Osteoblast (primary cell): ENCODE measurements around the gene KBTBD13. TPM values are rescaled to one million over a fixed set of nuclear protein-coding genes. Genes with fewer than 3 reads are reported as not detected.

ENCODE experiments used
- DNase-seq: peaks from one replicate; pipeline ENCODE4 v3.0.0; 2011; ENCODE audit warnings: low spot score, mixed read lengths; ENCODE audit not compliant: insufficient read length; ENCODE audit errors: missing footprints
- H2AFZ ChIP-seq: 2 replicates; pipeline ENCODE4 v1.6.0; 2011; ENCODE audit warnings: mild to moderate bottlenecking, low read length
- H3K27ac ChIP-seq: 2 replicates; pipeline ENCODE4 v1.5.1; 2011; ENCODE audit warnings: mild to moderate bottlenecking, low read depth, low read length, moderate library complexity
- H3K27me3 ChIP-seq: 2 replicates; pipeline ENCODE4 v1.6.0; 2012; ENCODE audit warnings: mild to moderate bottlenecking, control low read depth, inconsistent platforms, low read length, moderate library complexity; ENCODE audit not compliant: insufficient read depth
- H3K36me3 ChIP-seq: 2 replicates; pipeline ENCODE4 v1.5.1; 2011; ENCODE audit warnings: mild to moderate bottlenecking, low read length, control low read depth, moderate library complexity; ENCODE audit not compliant: insufficient read depth
- H3K4me1 ChIP-seq: 2 replicates; pipeline ENCODE4 v1.5.1; 2011; ENCODE audit warnings: mild to moderate bottlenecking, low read length, control low read depth, moderate library complexity; ENCODE audit not compliant: insufficient read depth
- H3K4me2 ChIP-seq: 2 replicates; pipeline ENCODE4 v1.6.0; 2011; ENCODE audit warnings: mild to moderate bottlenecking, low read length; ENCODE audit not compliant: insufficient read depth
- H3K4me3 ChIP-seq: fragments of 200-600 bp; sonication (generic); 3 replicates; pipeline ENCODE4 v1.5.1; 2012; ENCODE audit warnings: mild to moderate bottlenecking, low read length, inconsistent platforms; ENCODE audit not compliant: insufficient read depth
- H3K79me2 ChIP-seq: 2 replicates; pipeline ENCODE4 v1.6.0; 2012; ENCODE audit warnings: mild to moderate bottlenecking, low read length, control low read depth, inconsistent platforms; ENCODE audit not compliant: insufficient read depth
- H3K9me3 ChIP-seq: 2 replicates; pipeline ENCODE4 v1.5.1; 2011; ENCODE audit warnings: low read depth, low read length, control low read depth
- H4K20me1 ChIP-seq: 2 replicates; pipeline ENCODE4 v1.6.0; 2012; ENCODE audit warnings: mild to moderate bottlenecking, low read length, control low read depth; ENCODE audit not compliant: insufficient read depth
- total RNA-seq: library from RNA; depleted of rRNA; stranded (reverse); fragments of >200 nt; gene quantifications from 2 replicates; pipeline ENCODE4 v1.2.3, GENCODE V29; 2012
- TF ChIP-seq, protein P1 (sequence below): IDR thresholded peaks from 2 replicates; pipeline ENCODE4 v1.5.1; 2011; ENCODE audit warnings: mild to moderate bottlenecking, low read depth, low read length, moderate library complexity; ENCODE audit errors: extremely low read depth

Gene KBTBD13
- not detected in 2 replicates for total RNA-seq

DNA sequence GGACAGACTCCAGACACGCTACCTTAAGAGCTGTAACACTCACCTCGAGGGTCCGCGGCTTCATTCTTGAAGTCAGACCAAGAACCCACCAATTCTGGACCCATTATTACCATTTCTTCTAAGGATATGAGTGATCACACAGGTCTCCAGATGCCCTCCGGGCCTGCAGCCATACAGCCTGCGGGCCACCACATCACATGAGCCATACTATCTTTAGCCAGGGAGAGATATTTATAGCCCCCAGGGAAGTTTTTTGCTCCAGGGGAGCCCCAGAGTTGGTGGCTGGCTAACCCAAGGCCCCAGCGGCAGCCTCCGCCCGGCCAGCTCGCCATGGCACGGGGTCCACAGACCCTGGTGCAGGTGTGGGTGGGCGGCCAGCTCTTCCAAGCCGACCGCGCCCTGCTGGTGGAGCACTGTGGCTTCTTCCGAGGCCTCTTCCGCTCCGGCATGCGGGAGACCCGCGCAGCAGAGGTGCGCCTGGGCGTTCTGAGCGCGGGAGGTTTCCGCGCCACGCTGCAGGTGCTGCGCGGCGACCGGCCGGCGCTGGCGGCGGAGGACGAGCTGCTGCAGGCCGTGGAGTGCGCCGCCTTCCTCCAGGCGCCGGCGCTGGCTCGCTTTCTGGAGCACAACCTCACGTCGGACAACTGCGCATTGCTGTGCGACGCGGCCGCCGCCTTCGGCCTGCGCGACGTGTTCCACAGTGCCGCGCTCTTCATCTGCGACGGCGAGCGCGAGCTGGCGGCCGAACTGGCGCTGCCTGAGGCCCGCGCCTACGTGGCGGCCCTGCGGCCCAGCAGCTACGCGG, at the start of gene KBTBD13:
Gene KBTBD13 (plus strand): TSS at position 261 of the 805 bp plus-strand sequence. CDS start 70 bp downstream, at position 331.
- Histone ChIP-seq H3K27me3 (peaks cover 6% of the 10 kb centered on the region), H3K9me3 (no peaks in the 10 kb centered on the region), H3K36me3 (no peaks in the 10 kb centered on the region), H4K20me1 (no peaks in the 10 kb centered on the region), H3K4me2 (no peak within 1 kb of the TSS), H3K79me2 (no peaks in the 10 kb centered on the region), H2AFZ (no peak within 1 kb of the TSS), H3K27ac (no peak within 1 kb of the TSS), H3K4me3 (no peak within 1 kb of the TSS), H3K4me1 (peaks cover 8% of the 10 kb centered on the region)
- TF ChIP-seq, protein P1, sequence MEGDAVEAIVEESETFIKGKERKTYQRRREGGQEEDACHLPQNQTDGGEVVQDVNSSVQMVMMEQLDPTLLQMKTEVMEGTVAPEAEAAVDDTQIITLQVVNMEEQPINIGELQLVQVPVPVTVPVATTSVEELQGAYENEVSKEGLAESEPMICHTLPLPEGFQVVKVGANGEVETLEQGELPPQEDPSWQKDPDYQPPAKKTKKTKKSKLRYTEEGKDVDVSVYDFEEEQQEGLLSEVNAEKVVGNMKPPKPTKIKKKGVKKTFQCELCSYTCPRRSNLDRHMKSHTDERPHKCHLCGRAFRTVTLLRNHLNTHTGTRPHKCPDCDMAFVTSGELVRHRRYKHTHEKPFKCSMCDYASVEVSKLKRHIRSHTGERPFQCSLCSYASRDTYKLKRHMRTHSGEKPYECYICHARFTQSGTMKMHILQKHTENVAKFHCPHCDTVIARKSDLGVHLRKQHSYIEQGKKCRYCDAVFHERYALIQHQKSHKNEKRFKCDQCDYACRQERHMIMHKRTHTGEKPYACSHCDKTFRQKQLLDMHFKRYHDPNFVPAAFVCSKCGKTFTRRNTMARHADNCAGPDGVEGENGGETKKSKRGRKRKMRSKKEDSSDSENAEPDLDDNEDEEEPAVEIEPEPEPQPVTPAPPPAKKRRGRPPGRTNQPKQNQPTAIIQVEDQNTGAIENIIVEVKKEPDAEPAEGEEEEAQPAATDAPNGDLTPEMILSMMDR: no peak
- DNase-seq: no peak

DNA sequence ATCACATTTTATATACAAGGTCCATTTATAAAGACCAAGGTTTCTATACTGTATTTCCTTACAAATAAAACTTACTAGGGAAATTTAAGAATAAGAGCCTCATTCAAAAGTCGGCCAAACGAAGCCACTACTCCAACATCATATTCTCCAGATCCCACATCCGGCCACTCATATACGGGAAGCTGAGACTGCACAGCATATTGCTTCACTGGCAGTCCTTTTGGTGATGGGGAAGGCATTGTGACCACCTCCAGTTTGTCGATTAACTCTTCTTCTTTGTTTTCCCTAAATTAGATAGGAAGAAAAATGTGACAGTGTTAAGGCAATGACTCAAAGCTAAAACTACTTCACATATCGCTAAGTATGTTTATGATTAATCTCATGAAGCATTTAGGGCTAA, 49.8 kb upstream of the KBTBD13 start:
- H2AFZ ChIP-seq: no peak overlapping the region
- H3K4me1 ChIP-seq: peaks cover 13% of the 10 kb centered on the region
- TF ChIP-seq, protein P1: no peak
- peak overlapping the region; percentile 91 for H3K4me2 ChIP-seq
- H3K79me2 ChIP-seq: peaks cover 25% of the 10 kb centered on the region
- H3K27me3 ChIP-seq: no peaks in the 10 kb centered on the region
- peaks cover 31% of the 10 kb centered on the region for H3K36me3 ChIP-seq
- no peak overlapping the region for H3K4me3 ChIP-seq
- H3K27ac ChIP-seq: peak overlapping the region; percentile 52
- peak; percentile 83 for DNase-seq
- no peaks in the 10 kb centered on the region for H3K9me3 ChIP-seq
- H4K20me1 ChIP-seq: no peaks in the 10 kb centered on the region

DNA sequence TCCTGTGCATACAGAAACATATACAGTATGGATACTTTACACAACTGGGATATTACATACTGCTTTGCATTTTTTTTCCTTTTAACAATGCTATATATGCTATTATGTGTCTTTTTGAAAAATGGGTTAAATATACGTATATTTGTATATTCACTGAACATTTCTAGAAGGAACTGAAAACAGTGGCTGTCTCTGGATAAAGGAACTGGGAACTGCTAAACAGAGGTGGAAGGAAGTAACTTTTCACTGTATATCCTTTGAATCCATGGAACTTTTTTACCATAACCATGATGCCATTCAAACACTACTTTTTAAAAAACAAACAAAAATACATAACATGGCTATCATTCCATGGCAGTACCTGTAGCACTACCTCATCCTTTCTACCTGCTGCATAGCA, 49.0 kb upstream of the KBTBD13 start:
- Histone ChIP-seq H3K27me3 (no peaks in the 10 kb centered on the region), H3K27ac (peak overlapping the region; percentile 52), H3K4me3 (peak overlapping the region; percentile 89), H3K4me1 (peaks cover 13% of the 10 kb centered on the region), H3K4me2 (peak overlapping the region; percentile 91), H3K79me2 (peaks cover 25% of the 10 kb centered on the region), H4K20me1 (no peaks in the 10 kb centered on the region), H3K9me3 (no peaks in the 10 kb centered on the region), H2AFZ (no peak overlapping the region), H3K36me3 (peaks cover 24% of the 10 kb centered on the region)
- TF ChIP-seq, protein P1: no peak
- DNase-seq: no peak

- H3K27ac ChIP-seq: peak overlapping the region; percentile 50
- H3K4me1 ChIP-seq: peaks cover 16% of the 10 kb centered on the region
- H3K4me3 ChIP-seq: peak overlapping the region; percentile 89
- H3K4me2 ChIP-seq: peak overlapping the region; percentile 91
- H4K20me1 ChIP-seq: no peaks in the 10 kb centered on the region
- no peaks in the 10 kb centered on the region for H3K9me3 ChIP-seq
- no peaks in the 10 kb centered on the region for H3K27me3 ChIP-seq
- H3K36me3 ChIP-seq: peaks cover 23% of the 10 kb centered on the region
- DNase-seq: peak; percentile 62
- H2AFZ ChIP-seq: peak overlapping the region; percentile 39
- H3K79me2 ChIP-seq: peaks cover 25% of the 10 kb centered on the region
- TF ChIP-seq, protein P1: no peak
These were observed 48.2 kb upstream of the KBTBD13 start for GRCh38 chr15:65028338-65028737.
